Measurements from ENCODE around the gene FES.
A peak's percentile ranks its signal among the peaks of the same experiment; 100 is the strongest.

Gene FES

GRCh38 chr15:90889736-90890456, 5.6 kb downstream of the FES start:
- TF ChIP-seq CTCF (IDR thresholded peaks at IDR 0.05): no peak
- H3K4me1 Mint-ChIP-seq: peaks cover 47% of the 10 kb centered on the region
- H3K36me3 Mint-ChIP-seq (ENCODE audit: low read depth): peaks cover 4% of the 10 kb centered on the region
- no peak overlapping the region for H3K4me3 Mint-ChIP-seq
- DNase-seq: no peak
- no peak overlapping the region for H3K27ac Mint-ChIP-seq
- H3K27me3 Mint-ChIP-seq (ENCODE audit: low read depth, poor library complexity): no peaks in the 10 kb centered on the region
- H3K9me3 Mint-ChIP-seq: no peaks in the 10 kb centered on the region

GRCh38 chr15:90890839-90891238, 6.5 kb downstream of the FES start:
- H3K4me3 Mint-ChIP-seq: no peak overlapping the region
- no peaks in the 10 kb centered on the region for H3K9me3 Mint-ChIP-seq
- H3K27me3 Mint-ChIP-seq (ENCODE audit: low read depth, poor library complexity): peaks cover 2% of the 10 kb centered on the region
- no peak for DNase-seq
- peaks cover 8% of the 10 kb centered on the region for H3K36me3 Mint-ChIP-seq (ENCODE audit: low read depth)
- H3K4me1 Mint-ChIP-seq: peaks cover 43% of the 10 kb centered on the region
- H3K27ac Mint-ChIP-seq: no peak overlapping the region
- TF ChIP-seq CTCF (IDR thresholded peaks at IDR 0.05): no peak

- Mint-ChIP-seq H3K4me3 (no peak overlapping the region), H3K27ac (no peak overlapping the region), H3K27me3 (ENCODE audit: low read depth, poor library complexity) (peaks cover 4% of the 10 kb centered on the region), H3K9me3 (no peaks in the 10 kb centered on the region), H3K36me3 (ENCODE audit: low read depth) (peaks cover 10% of the 10 kb centered on the region), H3K4me1 (peaks cover 40% of the 10 kb centered on the region)
- no peak for TF ChIP-seq CTCF (IDR thresholded peaks at IDR 0.05)
- no peak for DNase-seq
Measured at GRCh38 chr15:90891346-90891949, 7.1 kb downstream of the FES start.

- Mint-ChIP-seq H3K9me3 (no peaks in the 10 kb centered on the region), H3K4me1 (peaks cover 40% of the 10 kb centered on the region), H3K36me3 (ENCODE audit: low read depth) (peaks cover 10% of the 10 kb centered on the region), H3K27ac (no peak overlapping the region), H3K4me3 (no peak overlapping the region), H3K27me3 (ENCODE audit: low read depth, poor library complexity) (peaks cover 4% of the 10 kb centered on the region)
- no peak for DNase-seq
- TF ChIP-seq CTCF (IDR thresholded peaks at IDR 0.05): no peak
Measured at GRCh38 chr15:90892023-90892422, 7.7 kb downstream of the FES start.

GRCh38 chr15:90892498-90893174, 8.3 kb downstream of the FES start:
- H3K9me3 Mint-ChIP-seq: no peaks in the 10 kb centered on the region
- peaks cover 5% of the 10 kb centered on the region for H3K27me3 Mint-ChIP-seq (ENCODE audit: low read depth, poor library complexity)
- H3K4me3 Mint-ChIP-seq: no peak overlapping the region
- no peak for TF ChIP-seq CTCF (IDR thresholded peaks at IDR 0.05)
- no peak for DNase-seq
- H3K4me1 Mint-ChIP-seq: peaks cover 36% of the 10 kb centered on the region
- peak overlapping the region; percentile 90 for H3K27ac Mint-ChIP-seq
- peaks cover 10% of the 10 kb centered on the region for H3K36me3 Mint-ChIP-seq (ENCODE audit: low read depth)
